CD4-positive, alpha-beta T cell (primary cell): Measurements from ENCODE around the gene LIMK2. TPM values are rescaled to one million over a fixed set of nuclear protein-coding genes. Genes with fewer than 3 reads are reported as not detected.
A peak's percentile ranks its signal among the peaks of the same experiment; 100 is the strongest.
"Not testable (repeated sequence)": the region's sequence is repeated elsewhere in the genome, so short reads cannot be mapped to it uniquely, and the experiment has no call there.

Experiments
- ATAC-seq: fragments of 200-7000 bp; cut with Tn5 transposase; one replicate; pipeline ENCODE4 v1.10.0; 2022; ENCODE audit warnings: mild to moderate bottlenecking; ENCODE audit not compliant: poor library complexity
- CTCF ChIA-PET: fragments of 350-600 bp; sonication (Branson Sonifier 250); formaldehyde crosslinking; loops from one replicate; lab custom pipeline; 2021; ENCODE audit warnings: antibody characterized with exemption, inconsistent platforms; lab: Charles Lee
- POLR2A ChIA-PET: fragments of 350-600 bp; sonication (Branson Sonifier 250); formaldehyde crosslinking; loops from one replicate; lab custom pipeline; 2021; ENCODE audit warnings: antibody characterized with exemption, inconsistent platforms; lab: Charles Lee
- DNase-seq, 14 experiments: peaks; one replicate each; pipeline ENCODE4 v3.0.0-alpha.2; 2013 to 2020; ENCODE audit warnings: mixed read lengths in 2 of 14
- H3K27ac ChIP-seq, 2 donors: one replicate each; pipeline versions ENCODE4 v1.5.1 to v1.7.0; 2013; ENCODE audit warnings: low read length in 2 of 2, low read depth in 1 of 2, mild to moderate bottlenecking in 1 of 2
- H3K27me3 ChIP-seq, 2 experiments: 1 replicate in 1 of 2; 2 replicates in 1 of 2; pipeline versions ENCODE4 v1.6.1 to v1.7.0; 2013; ENCODE audit warnings: low read length in 2 of 2, control low read depth in 1 of 2, mild to moderate bottlenecking in 1 of 2, moderate library complexity in 1 of 2; ENCODE audit not compliant: insufficient read depth in 2 of 2, control insufficient read depth in 1 of 2
- H3K36me3 ChIP-seq: one replicate; pipeline ENCODE4 v1.6.1; 2013; ENCODE audit warnings: low read length, control low read depth; ENCODE audit not compliant: insufficient read depth
- H3K4me1 ChIP-seq: one replicate; pipeline ENCODE4 v1.6.1; 2013; ENCODE audit warnings: low read length, control low read depth; ENCODE audit not compliant: insufficient read depth
- H3K4me3 ChIP-seq: one replicate; pipeline ENCODE4 v1.5.1; 2013; ENCODE audit warnings: mild to moderate bottlenecking, low read length, moderate library complexity
- H3K9me3 ChIP-seq, 2 experiments: 1 replicate in 1 of 2; 2 replicates in 1 of 2; pipeline versions ENCODE4 v1.6.1 to v1.7.0; 2013; ENCODE audit warnings: low read length in 2 of 2, mild to moderate bottlenecking in 2 of 2, control low read depth in 1 of 2, moderate library complexity in 1 of 2; ENCODE audit not compliant: control insufficient read depth in 1 of 2, insufficient read depth in 1 of 2
- H3K27ac Mint-ChIP-seq: one replicate; pipeline ENCODE4 v1.8.0; 2020; ENCODE audit warnings: mixed read lengths
- H3K27me3 Mint-ChIP-seq: one replicate; pipeline ENCODE4 v1.8.0; 2021; ENCODE audit warnings: mixed read lengths
- H3K36me3 Mint-ChIP-seq: one replicate; pipeline ENCODE4 v1.8.0; 2021; ENCODE audit warnings: low read depth, mixed read lengths
- H3K4me1 Mint-ChIP-seq: one replicate; pipeline ENCODE4 v1.8.0; 2021; ENCODE audit warnings: low read depth, mixed read lengths
- H3K4me3 Mint-ChIP-seq: one replicate; pipeline ENCODE4 v1.8.0; 2020; ENCODE audit warnings: mild to moderate bottlenecking, mixed read lengths
- H3K9me3 Mint-ChIP-seq: one replicate; pipeline ENCODE4 v1.8.0; 2020; ENCODE audit warnings: mixed read lengths
- CTCF ChIP-seq: fragments of 200-600 bp; IDR thresholded peaks from one replicate; pipeline ENCODE4 v1.8.0; 2022; ENCODE audit warnings: antibody characterized with exemption, mild to moderate bottlenecking
- intact Hi-C, 2 experiments: fragments of 100-400 bp; cut with DNase I in 1 of 2; cut with micrococcal nuclease in 1 of 2; formaldehyde crosslinking; loops; one replicate each; pipeline versions ENCODE4 v1.15.1 to v1.9.0; 2023 to 2025; cut with DNase I, micrococcal nuclease
- total RNA-seq, 174 experiments: library from RNA in 2 of 174; stranded (reverse) in 2 of 174; gene quantifications; one replicate each; pipeline ENCODE4 v1.2.3 and lab custom pipeline; 2021 to 2026

Gene LIMK2
- total RNA-seq, 2 experiments from 2014 or later, result 13.1 to 14.6 TPM

- peaks cover 29% of the 10 kb centered on the region for H3K4me1 Mint-ChIP-seq
- H3K9me3 Mint-ChIP-seq, result peaks cover 3% of the 10 kb centered on the region
- ATAC-seq (peak; percentile 79), DNase-seq (peak; percentile 41 to 86 (median 64))
- no peak overlapping the region for H3K27ac ChIP-seq
- no peaks in the 10 kb centered on the region for H3K27me3 ChIP-seq
- TF ChIP-seq CTCF, result peak; percentile 90
- peaks cover 59% of the 10 kb centered on the region for H3K36me3 Mint-ChIP-seq
- H3K36me3 ChIP-seq, result peaks cover 18% of the 10 kb centered on the region
- no peaks in the 10 kb centered on the region for H3K27me3 Mint-ChIP-seq
- intact Hi-C loops, result loop anchor here (1.0 to 5.0 kb wide), 4 partner anchors 21 to 224 kb away; partner anchors contain the start of genes PIK3IP1 (in 2 of the 2) and LIMK2 (in 1 of the 2)
- H3K4me3 ChIP-seq, result no peak overlapping the region
- H3K4me1 ChIP-seq, result peaks cover 15% of the 10 kb centered on the region
- H3K4me3 Mint-ChIP-seq, result no peak overlapping the region
- CTCF ChIA-PET, result interaction anchor here (0.6 to 4.0 kb wide), 20 partner anchors 8 to 151 kb away, joined by 3 to 73 read pairs (median 4); partner anchors contain the start of genes LIMK2 and PIK3IP1
- POLR2A ChIA-PET, result interaction anchor here (0.8 to 3.6 kb wide), 9 partner anchors 11 to 126 kb away, joined by 3 to 113 read pairs (median 15); partner anchors contain the start of gene PIK3IP1
- peaks cover 4 to 6% of the 10 kb centered on the region in 2 experiments for H3K9me3 ChIP-seq
- H3K27ac Mint-ChIP-seq, result no peak overlapping the region
These were observed 101.5 kb downstream of the LIMK2 start for GRCh38 chr22:31313366-31314147.

- not testable (repeated sequence) for H3K27me3 Mint-ChIP-seq, H3K27me3 ChIP-seq, H3K27ac ChIP-seq, H3K4me3 ChIP-seq, H3K9me3 Mint-ChIP-seq, DNase-seq, H3K9me3 ChIP-seq, ATAC-seq, H3K4me3 Mint-ChIP-seq
- H3K36me3 Mint-ChIP-seq, result peaks cover 57% of the 10 kb centered on the region
- POLR2A ChIA-PET, result interaction anchor here (1.9 to 3.6 kb wide), 5 partner anchors 18 to 35 kb away, joined by 15 to 113 read pairs (median 23); partner anchors contain the start of gene PIK3IP1
- peaks cover 11% of the 10 kb centered on the region for H3K4me1 ChIP-seq
- CTCF ChIA-PET, result interaction anchor here (1.3 to 4.0 kb wide), 6 partner anchors 12 to 102 kb away, joined by 4 to 73 read pairs (median 12); partner anchors contain the start of genes LIMK2 and PIK3IP1
- intact Hi-C loops, result loop anchor here in 1 of 2 experiments (5.0 kb wide), 1 partner anchor 42 kb away; no protein-coding TSS in a partner anchor
- H3K4me1 Mint-ChIP-seq, result peaks cover 25% of the 10 kb centered on the region
- peaks cover 18% of the 10 kb centered on the region for H3K36me3 ChIP-seq
- H3K27ac Mint-ChIP-seq, result peak overlapping the region; percentile 33
These were observed 102.1 kb downstream of the LIMK2 start for GRCh38 chr22:31314220-31314619.

- Mint-ChIP-seq H3K9me3 (no peaks in the 10 kb centered on the region), H3K27ac (peak overlapping the region; percentile 5), H3K4me3 (no peak overlapping the region), H3K27me3 (no peaks in the 10 kb centered on the region), H3K36me3 (peaks cover 58% of the 10 kb centered on the region), H3K4me1 (peaks cover 13% of the 10 kb centered on the region)
- H3K4me3 ChIP-seq, result no peak overlapping the region
- ChIA-PET CTCF (interaction anchor here (1.2 kb wide), 1 partner anchor 8 kb away, joined by 4 read pairs; no protein-coding TSS in a partner anchor), POLR2A (no interaction called here)
- ATAC-seq (no peak), DNase-seq (no peak)
- H3K36me3 ChIP-seq, result peaks cover 29% of the 10 kb centered on the region
- no peaks in the 10 kb centered on the region for H3K27me3 ChIP-seq
- H3K4me1 ChIP-seq, result no peaks in the 10 kb centered on the region
- no peaks in the 10 kb centered on the region for H3K9me3 ChIP-seq
- intact Hi-C loops, result no loop called here
- no peak for TF ChIP-seq CTCF
- H3K27ac ChIP-seq, result no peak overlapping the region
These were observed 109.3 kb downstream of the LIMK2 start for GRCh38 chr22:31321421-31321820.
